ENCODE data around the gene ETV2. TPM values are rescaled to one million over a fixed set of nuclear protein-coding genes. Genes with fewer than 3 reads are reported as not detected.
"Not testable (repeated sequence)": the region's sequence is repeated elsewhere in the genome, so short reads cannot be mapped to it uniquely, and the experiment has no call there.

The ETV2 gene
- total RNA-seq, 1 donor from 2014 or later = 2.2 TPM

DNA sequence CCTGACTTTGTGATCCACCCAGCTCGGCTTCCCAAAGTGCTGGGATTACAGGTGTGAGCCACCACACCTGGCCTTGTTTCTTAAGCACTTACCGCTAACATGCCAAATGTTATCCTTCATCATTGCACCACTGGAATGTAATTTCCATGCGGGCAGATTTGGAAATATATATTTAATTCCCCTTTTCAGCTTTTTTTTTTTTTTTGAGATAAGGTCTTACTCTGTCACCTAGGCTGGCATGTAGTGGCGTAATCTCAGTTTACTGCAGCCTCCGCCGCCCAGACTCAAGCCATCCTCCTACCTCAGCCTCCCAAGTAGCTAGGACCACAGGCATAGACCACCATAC lies 20.4 kb downstream of the ETV2 start:
- ATAC-seq = no peak

DNA sequence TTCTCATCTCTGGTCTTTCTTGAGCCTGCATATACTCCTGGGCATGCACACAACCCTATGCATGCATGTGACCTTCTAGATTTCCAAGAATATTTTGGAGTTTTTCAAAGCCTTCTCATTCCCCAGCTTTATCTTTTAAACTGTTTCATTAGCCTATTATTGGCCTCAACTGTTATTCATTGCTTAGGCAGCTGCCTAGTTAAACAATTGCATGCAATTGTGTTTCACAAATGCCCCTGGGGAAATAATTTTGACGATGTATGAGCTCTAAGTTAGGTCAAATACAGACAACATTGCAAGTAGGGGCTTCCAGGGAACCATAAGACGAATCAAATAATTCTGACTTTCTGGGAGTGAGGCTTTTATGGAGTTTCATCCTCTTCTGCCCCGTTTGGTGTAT lies 22.4 kb downstream of the ETV2 start:
- ATAC-seq = no peak

DNA sequence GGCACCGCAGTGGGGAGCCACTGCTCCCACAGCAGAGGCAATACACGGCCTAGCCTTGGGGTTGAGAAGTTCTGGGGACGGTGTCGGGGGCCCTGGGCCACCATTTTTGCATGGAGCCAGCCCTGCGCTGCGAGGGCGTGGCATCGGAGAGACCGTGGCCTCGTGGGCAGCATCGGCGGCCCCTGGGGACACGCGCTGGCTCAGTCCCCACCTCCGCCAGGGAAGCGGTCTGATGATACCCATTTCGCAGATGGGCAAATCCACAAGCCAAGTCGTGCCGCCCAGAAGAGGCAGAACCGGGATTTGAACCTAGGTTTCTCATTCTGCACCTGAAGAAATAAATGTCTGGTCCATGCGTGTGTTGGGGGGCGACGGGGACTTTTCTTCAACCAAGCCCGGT lies 23.6 kb downstream of the ETV2 start:
- ATAC-seq = no peak

DNA sequence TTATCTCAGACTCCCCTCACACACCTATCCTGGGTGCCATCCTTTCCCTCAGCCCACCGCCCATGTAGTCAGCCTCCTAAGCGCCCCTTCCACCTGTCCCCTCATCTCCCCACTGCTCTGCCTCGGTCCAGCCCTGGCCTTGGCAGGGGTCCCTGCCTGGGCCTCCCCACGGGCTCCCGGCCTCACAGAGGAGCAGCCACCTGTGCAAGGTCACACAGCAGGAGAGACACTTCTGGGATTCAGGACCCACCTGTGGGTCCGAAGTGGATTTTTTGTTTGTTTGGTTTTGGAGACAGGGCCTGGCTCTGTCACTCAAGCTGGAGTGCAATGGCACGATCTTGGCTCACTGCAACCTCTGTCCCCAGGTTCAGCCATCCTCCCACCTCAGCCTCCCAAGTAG lies 24.1 kb downstream of the ETV2 start:
- ATAC-seq = no peak

DNA sequence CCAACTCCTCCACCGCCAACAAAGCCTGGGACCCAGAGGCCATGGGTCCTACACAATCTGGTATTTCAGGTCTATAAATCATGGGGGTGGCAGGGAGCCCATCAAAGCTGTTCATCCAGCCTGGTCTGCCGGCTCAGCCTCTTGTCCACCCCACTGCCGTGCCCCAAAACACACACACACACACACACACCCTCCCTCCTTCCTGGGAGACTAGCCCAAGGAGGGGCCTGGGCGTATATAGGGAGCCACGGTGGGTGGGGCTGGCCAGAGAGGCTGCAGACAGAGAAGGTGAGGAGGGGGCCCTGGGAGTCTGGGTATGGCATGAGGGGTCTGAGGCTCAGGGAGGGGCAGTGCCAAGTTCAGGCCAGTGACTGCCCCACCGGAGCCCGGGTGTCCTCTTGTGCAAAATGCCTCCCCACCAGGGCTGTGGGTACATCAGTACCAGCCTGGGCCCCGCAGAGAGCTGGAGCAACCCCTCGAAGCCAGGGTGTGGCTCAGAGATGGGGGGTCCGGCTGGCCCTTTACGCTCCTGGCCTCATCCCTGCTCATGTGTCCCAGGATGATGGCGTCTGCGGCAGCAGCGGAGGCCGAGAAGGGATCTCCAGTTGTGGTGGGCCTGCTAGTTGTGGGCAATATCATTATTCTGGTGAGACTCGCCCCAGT lies 24.8 kb downstream of the ETV2 start, which contains the start of gene UPK1A:
Gene UPK1A (plus strand): TSS at position 267 of the 663 bp plus-strand sequence. CDS start 296 bp downstream, at position 563.
- ATAC-seq = peak; percentile 82

DNA sequence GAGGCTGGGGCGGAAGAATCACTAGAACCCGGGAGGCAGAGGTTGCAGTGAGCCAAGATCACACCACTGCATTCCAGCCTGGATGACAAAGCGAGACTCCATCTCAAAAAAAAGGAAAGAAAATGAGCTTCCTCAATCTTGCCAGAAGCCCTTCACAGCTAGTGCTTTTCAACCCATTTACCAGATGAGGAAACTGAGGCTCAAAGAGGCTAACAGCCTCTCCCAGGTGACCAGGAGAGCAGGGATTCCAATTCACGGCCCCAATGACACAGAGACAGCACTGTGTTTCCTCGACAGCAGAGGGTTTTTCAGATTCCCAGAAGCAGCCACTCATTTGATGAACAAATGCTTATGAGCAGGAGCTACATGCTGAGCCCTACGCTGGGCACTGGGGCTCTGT lies 28.0 kb downstream of the ETV2 start:
- no peak for ATAC-seq

DNA sequence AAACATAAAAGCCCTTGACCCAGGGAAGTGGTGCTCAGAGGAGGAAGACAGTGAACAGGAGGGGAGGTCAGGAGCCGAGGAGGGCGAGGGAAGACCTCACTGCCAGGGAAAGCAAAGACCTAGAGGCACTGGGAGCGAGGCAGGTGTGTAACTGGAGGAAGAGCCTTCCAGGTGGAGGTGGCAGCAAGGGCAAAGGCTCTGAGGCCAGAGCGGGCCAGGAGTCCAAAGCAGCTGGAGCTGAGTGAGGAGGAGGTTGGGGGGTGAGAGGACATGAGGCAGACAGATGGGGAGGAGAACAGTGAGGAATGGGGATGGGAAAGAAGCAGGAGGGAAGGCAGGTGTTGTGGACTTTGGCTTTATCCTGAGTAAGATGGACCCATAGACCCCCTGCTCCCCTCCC lies 28.4 kb downstream of the ETV2 start:
- no peak for ATAC-seq

DNA sequence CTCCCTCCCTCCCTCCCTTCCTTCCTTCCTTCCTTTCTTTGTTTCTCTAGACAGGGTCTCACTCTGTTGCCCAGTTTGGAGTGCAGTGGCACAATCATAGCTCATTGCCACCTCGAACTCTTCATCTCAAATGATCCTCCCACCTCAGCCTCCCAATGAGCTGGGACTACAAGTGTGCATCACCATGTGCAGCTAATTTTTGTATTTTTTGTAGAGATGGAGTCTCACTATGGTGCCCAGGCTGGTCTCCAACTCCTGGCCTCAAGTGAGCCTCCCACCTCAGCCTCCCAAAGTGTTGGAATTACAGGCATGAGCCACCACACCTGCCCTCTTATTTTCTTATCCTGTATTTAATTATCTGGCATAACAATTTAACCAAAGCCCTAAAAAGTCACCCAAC lies 29.1 kb downstream of the ETV2 start:
- ATAC-seq = no peak

DNA sequence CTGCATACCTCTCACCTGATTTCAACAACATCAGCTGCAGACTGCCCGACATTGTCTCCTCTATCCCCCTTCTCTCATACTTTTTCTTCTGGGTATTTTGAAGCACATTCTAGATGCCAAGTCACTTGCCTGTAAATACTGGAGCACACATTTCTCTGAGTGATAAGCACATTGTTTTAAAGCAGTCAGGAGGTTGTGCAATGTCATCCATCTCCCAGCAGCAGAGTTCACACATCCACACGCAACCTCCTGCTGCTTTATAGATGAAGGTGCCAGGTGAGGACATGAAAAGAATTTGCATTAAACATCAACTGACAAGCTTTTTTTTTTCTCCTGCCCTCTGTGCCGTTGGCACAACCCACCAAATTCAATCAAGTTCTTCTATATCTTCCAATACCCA lies 30.3 kb downstream of the ETV2 start:
- no peak for ATAC-seq

DNA sequence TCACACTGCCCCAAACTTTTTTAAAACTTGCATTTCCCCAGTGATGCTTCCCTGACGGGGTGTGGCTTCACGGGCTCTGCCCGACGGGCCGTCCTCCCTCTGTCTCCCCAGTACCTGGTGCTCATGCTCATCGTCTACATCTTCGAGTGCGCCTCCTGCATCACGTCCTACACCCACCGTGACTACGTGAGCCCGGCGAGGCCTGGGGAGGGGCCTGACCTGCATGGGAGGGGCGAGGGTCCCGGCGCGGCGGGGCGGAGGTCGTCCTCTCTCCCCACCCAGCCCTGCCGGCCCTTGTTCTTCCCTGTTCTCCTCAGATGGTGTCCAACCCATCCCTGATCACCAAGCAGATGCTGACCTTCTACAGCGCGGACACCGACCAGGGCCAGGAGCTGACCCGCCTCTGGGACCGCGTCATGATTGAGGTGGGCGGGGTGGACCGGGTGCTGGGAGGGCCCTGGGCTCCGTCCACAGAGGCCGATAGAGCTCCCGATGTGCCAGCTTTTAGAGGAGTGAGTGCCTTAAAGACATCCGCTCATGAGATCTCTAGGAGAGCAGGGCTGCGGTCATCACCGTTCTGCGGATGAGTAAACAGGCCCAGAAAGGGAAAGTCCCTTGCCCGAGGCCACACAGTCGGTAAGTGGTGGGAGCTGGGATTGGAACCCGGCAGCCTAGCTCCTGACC lies 31.7 kb downstream of the ETV2 start:
- ATAC-seq = peak; percentile 55

DNA sequence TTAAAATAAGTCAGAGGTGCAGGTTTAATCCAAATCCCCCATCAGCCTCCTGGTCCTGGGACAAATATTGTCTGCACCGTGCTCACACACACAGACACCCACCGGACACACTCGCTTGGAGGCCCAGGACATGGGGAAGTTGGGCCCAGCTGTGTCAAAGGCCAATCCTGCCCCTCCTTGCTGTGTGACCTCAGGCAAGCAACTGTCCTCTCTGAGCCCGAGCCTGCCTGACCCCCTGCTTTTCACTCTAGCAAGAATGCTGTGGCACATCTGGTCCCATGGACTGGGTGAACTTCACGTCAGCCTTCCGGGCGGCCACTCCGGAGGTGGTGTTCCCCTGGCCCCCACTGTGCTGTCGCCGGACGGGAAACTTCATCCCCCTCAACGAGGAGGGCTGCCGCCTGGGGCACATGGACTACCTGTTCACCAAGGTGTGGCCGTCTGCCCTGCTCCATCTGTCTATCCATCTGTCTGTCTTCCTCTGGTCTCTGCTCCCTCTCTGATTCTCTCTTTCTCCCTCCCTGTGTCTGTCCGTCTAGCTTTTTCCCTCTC lies 34.1 kb downstream of the ETV2 start:
- ATAC-seq = no peak

DNA sequence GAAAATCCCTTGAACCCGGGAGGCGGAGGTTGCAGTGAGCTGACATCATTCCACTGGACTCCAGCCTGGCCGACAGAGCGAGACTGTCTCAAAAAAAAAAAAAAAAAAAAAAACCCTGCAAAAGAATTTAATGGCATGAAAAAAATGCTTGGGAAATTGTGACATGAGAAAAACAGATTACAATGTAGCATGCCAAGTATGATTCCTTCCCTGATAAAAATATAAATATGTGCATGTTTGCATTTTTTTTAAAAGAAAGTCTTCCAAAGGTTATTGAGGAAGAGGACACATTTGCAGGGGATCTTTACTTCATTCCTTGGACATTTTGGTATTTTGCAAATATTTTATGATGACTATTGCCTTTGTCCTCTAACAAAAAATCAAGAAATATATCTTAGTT lies 48.3 kb downstream of the ETV2 start:
- ATAC-seq = no peak

DNA sequence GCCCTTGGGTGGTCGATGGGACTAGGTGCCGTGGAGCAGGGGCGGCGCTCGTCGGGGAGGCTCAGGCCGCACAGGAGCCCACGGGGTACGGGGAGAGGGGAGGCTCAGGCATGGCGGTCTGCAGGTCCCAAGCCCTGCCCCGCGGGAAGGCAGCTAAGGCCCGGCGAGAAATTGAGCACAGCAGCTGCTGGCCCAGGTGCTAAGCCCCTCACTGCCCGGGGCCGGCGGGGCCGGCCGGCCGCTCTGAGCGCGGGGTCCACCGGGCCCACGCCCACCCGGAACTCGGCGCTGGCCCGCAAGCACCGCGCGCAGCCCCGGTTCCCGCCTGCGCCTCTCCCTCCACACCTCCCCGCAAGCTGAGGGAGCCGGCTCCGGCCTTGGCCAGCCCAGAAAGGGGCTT lies 49.6 kb downstream of the ETV2 start:
- ATAC-seq = not testable (repeated sequence)

DNA sequence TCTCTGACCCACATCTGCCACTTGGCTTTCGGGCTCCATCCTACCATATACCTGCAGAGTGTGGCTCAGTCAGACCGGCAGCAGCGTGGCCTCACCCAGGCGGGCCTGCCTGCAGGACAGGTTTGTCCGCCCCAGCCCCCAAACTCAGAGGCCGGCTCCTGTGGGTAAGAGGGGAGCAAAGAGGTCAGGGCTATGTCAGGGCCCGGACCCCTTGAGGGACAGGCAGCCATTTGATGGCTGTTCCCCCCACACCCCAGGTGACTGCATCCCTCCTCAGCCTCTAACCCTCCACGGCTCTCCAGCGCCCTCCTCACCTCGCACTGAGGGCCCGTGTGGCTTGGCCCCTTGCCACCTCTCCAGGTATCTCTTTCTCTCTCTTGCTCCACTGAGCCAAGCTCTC lies 50.5 kb downstream of the ETV2 start:
- ATAC-seq = peak; percentile 56

DNA sequence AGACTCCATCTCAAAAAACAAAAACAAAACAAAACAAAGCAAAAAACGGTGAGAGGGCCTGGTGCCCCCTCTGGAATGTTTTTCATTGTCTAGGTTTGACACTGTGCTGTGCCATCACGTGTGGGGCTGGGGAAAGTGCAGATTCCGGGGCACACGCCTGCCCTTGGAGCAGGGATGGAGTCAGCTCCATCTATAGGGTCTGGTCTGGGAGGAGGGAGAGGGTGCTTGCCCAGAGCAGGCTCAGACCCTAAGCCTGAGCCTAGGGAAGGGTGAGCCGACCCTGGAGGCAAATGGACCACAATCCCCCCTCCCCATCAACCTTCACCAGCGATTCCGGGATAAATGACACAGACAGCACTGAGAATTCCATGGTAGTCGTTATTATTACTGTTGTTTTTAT lies 51.9 kb downstream of the ETV2 start:
- peak; percentile 22 for ATAC-seq

DNA sequence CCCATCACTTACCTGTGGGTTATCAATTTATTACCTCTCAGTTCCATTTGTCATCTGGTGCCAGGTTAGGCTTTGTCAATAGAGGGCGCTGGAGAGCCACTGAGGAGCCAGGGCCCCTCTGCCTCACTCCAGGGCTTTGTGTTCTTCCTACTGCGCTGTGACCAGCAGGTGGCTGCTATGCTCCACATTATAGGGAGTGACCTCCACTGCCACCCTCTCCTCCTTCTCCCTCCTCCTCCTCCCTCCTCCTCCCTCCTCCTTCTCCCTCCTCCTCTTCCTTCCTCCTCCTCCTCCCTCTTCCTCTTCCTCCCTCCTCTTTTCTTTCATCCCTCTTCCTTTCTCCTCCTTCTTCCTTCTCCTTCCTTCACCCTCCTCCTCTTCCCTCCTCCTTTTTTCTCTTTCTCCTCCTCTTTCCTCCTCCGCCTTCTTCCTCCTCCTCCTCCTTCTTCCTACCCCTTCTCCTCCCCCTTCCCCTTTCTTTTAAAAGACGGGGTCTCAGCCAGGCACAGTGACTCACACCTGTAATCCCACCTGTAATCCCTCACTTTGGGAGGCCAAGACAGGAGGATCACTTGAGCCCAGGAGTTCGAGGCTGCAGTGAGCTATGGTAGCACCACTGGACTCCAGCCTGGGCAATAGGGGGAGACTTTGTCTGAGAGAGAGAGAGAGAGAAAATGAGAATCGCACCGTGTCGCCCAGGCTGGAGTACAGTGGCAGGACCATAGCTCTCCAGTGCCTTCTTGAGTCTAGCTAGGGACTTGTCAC lies 52.5 kb downstream of the ETV2 start:
- ATAC-seq = peak; percentile 99

Other genes starting within 250 kb of the ETV2 start
- 1.8 TPM for gene FFAR2, start 193.5 kb upstream of the ETV2 start, total RNA-seq
- 338 TPM for gene KRTDAP, start 151.3 kb upstream of the ETV2 start, total RNA-seq
- gene DMKN, start 128.1 kb upstream of the ETV2 start, total RNA-seq = 406 TPM
- gene SBSN, start 113.4 kb upstream of the ETV2 start, total RNA-seq = 1,433 TPM
- not detected for gene GAPDHS, start 108.3 kb upstream of the ETV2 start, total RNA-seq
- 87.7 TPM for gene TMEM147, start 96.1 kb upstream of the ETV2 start, total RNA-seq
- gene ATP4A, start 78.1 kb upstream of the ETV2 start, total RNA-seq = not detected
- not detected for gene PMIS2, start 55.6 kb upstream of the ETV2 start, total RNA-seq
- 15.4 TPM for gene HAUS5, start 29.0 kb upstream of the ETV2 start, total RNA-seq
- 52.7 TPM for gene RBM42, start 12.7 kb upstream of the ETV2 start, total RNA-seq
- 553 TPM for gene COX6B1, start 6.6 kb downstream of the ETV2 start, total RNA-seq
- 3.8 TPM for gene UPK1A, start 24.8 kb downstream of the ETV2 start, total RNA-seq
- not detected for gene ZBTB32, start 62.8 kb downstream of the ETV2 start, total RNA-seq
- 21.1 TPM for gene KMT2B, start 76.3 kb downstream of the ETV2 start, total RNA-seq
- 2.4 TPM for gene IGFLR1, start 100.7 kb downstream of the ETV2 start, total RNA-seq
- gene U2AF1L4, start 103.7 kb downstream of the ETV2 start, total RNA-seq = 10.1 TPM
- gene PSENEN, start 103.9 kb downstream of the ETV2 start, total RNA-seq = 56.9 TPM
- 3.0 TPM for gene LIN37, start 106.8 kb downstream of the ETV2 start, total RNA-seq
- gene HSPB6, start 115.3 kb downstream of the ETV2 start, total RNA-seq = 2.6 TPM
- 14.7 TPM for gene PROSER3, start 116.4 kb downstream of the ETV2 start, total RNA-seq
- 3.9 TPM for gene ARHGAP33, start 133.8 kb downstream of the ETV2 start, total RNA-seq
- gene PRODH2, start 171.1 kb downstream of the ETV2 start, total RNA-seq = not detected
- not detected for gene NPHS1, start 210.8 kb downstream of the ETV2 start, total RNA-seq
- 0.24 TPM for gene KIRREL2, start 215.2 kb downstream of the ETV2 start, total RNA-seq
- 0.84 TPM for gene APLP1, start 226.8 kb downstream of the ETV2 start, total RNA-seq

All from esophagus mucosa (tissue), 1 donor.